GM21737 (cell line): Measurements from ENCODE around the gene ANO10.

Source experiments
- ATAC-seq: cut with Tn5 transposase; IDR thresholded peaks from one replicate; pipeline ENCODE4 v1.9.1; 2021; ENCODE audit warnings: mild to moderate bottlenecking, moderate library complexity; ENCODE audit not compliant: unreplicated experiment

ANO10 gene

DNA sequence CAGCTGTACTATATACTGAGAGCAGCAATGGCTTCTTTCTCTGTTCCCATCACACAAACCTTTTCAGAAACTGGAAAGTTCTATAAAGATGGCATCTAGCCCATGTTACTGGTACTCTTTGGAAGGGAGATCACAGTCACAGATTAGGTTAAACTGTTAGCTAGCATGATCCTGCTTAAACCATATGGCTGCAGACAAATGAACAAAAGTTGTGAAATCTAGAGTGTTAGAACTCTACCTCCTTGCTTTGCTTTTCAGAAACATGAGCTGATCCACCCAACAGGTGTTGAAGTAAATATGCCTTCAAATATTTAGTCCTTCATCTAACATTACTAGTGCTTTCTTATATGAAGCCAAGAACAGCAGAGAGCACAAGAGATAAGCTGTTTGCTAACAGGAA, 232.9 kb downstream of the ANO10 start:
- ATAC-seq: no peak

GRCh38 chr3:43388175-43388574, 233.6 kb downstream of the ANO10 start:
- no peak for ATAC-seq

- no peak for ATAC-seq
Observed at GRCh38 chr3:43379343-43379742, 242.5 kb downstream of the ANO10 start.

DNA sequence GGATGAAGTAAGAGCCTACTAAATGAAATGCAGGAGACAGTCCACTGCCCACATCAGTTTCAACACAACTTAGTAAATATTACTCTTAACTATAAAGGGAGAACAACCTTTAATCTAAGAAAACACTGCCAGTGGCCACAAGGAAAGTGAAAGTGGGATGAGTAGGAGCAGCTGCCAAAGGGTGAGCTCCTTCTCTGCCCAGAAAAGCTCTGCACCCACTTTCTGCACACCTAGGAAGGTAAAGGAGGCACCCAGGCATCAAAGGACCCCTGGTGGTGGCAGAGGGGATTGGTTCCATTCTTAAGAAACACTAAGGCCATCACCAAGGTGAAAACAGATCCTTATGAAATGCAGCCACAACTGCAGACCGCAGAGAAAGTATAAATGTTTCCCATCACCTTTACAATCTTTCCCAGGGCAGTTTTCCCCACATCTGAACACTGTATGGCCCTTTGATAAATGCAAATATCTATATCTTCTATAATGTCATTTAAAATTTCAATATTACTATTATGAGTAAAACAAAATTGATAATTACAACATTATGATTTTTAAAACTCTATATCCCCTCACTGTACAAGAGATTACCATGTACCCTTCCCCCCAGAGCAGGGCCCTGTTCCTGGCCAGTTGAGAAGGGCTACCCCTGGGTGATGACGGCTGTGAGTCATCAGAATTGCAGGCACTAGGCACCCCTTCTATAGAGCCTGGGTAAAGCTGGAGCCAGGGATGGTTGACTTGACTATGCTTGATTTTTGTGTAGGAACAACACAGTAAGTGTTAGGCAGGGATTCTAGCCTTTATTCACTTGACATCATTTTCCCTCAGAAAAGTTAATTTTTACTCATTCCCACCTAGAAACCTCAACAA, 243.5 kb downstream of the ANO10 start:
- ATAC-seq: no peak

DNA sequence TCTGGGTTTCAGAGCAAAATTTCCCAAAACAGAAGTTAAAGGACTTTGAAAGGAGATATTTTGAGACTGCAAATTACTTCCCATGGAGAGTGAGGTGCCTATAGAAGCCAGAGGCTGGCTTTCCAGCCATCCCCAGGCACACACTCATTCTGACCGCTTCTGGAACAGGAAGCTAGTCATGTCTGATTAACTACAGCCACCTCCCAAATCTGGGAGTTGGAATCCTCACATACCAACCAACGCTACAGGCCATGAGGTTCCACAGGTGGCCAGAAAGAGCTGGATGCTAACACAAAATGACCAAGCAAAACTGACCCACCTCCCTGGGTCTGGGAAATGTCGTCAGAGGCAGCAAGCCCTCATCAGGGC, 248.3 kb downstream of the ANO10 start:
- ATAC-seq: no peak

DNA sequence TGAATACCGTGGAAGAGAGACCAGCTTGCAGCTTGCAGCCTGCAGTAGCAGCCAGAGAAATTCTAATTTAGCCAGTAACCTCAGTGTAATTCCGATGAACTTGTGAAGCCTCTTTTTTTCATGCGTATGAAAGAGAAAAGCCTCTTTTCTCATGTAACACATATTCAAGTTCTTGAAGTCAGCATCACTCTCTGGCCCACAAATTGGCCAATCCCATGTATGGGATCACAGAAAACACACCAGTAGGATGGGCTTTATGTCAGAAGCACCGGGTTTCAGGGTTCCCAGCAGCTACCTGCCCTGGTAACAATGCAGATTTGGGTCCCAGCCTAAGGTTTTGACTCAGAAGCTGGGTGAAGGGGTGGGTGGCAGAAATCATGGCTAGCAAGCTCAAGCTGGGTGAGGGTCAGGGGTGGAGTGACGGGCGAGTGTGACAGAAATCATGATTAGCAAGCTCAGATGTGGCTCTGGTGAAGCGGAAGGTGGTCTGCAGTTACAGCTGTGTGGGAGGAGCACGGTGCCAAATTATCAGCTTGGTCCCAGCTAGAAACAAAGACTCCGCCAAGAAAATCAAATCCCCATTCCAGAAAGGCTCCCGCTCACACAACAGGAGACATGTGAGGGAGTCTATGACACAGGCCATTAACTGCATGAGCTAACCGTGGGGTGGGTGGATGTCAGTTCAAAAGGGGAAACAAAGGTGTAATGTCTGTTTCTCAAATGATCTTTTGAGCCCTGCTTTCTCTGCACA, 248.8 kb downstream of the ANO10 start:
- ATAC-seq: no peak

GRCh38 chr3:43372007-43372740, 249.6 kb downstream of the ANO10 start:
- no peak for ATAC-seq

GRCh38 chr3:43371494-43371893, 250.3 kb downstream of the ANO10 start:
- ATAC-seq: no peak

DNA sequence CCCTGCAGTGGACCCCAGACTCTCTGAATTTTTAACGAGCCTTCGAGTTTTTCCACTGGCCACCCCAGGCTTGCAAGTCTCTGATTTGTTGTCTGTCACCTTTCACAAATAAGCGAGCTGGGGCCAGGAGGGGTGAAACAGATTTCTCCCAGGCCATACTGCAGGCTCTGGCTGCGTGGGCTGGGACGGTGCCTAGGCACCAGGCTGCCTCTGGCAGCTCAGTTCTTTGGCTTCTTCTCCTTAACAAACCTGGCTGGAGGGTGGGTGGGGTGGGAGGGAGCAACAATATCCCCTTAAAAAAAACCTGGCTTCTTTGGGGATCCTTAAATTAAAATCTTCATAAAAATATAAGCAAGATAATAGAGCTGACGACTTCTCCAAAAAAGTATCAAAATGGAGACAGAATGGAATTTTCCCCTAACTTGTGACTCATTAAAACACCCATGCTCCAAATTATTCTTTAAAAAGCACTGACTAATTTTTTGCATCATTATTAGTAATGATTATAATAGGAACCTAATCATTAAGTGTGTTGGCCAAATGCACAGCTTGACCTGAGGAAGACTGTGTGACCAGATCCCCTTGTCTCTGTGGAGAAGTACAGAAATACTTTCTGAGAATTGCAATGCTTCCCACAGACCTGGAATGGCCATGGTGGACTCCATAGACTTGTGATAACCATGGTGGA, 251.4 kb downstream of the ANO10 start:
- no peak for ATAC-seq

- no peak for ATAC-seq
Observed at GRCh38 chr3:43369404-43370292, 252.2 kb downstream of the ANO10 start.

DNA sequence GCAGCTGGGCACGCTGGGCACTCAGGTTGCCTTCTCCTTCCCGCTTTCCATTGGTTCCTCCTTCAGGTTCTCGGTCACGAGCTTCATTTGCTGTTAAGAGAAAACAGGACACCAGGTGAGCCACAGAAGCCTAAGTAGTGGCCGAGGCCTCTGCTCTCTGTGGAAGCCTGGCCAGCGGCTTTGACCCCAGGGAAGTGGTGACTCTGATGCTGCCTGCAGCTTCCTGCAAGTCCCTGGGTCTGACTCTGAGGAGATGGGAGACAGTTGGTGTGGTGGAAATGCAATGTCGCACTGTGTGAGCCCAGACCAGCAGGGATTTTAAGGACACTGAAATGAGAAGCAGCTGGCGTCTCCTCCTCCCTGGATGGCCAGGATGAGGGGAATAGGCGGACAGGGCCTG, 254.9 kb downstream of the ANO10 start:
- ATAC-seq: no peak

GRCh38 chr3:43366481-43366880, 255.3 kb downstream of the ANO10 start:
- ATAC-seq: no peak

DNA sequence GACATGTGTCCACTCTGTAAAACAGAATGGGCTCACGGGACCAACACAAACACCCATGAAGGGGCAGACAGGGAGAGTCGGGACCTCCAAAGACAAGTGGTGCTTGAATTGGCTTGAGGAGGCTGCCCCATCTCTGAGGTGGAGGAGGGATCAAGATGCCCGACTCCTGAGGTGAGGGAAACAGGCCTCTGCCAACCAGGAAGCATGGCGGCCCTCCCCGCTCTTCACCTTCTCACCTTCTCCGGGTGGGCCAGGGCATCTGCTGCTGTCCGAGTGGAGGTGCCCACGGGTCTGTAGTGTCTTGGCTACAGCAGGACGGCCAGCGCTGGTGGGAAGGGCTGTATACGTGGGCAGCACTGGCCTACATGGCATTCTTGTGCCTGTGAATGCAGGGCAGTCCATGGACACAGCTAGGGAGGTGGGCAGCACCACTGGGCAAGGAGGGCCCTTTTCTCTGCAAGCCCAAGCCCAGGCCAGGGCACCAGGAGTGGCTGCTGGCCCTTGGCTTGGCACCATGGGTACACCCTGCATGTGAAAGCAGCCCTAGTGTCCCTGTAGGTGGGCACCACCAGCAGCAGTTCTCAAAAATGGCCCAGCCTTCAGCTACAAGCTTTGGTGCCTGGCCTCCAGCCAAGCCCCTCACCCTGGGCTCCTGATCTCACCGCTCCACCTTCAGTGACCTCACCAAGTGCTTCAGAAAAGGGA, 256.1 kb downstream of the ANO10 start:
- no peak for ATAC-seq

- no peak for ATAC-seq
Observed at GRCh38 chr3:43364926-43365325, 256.9 kb downstream of the ANO10 start.

DNA sequence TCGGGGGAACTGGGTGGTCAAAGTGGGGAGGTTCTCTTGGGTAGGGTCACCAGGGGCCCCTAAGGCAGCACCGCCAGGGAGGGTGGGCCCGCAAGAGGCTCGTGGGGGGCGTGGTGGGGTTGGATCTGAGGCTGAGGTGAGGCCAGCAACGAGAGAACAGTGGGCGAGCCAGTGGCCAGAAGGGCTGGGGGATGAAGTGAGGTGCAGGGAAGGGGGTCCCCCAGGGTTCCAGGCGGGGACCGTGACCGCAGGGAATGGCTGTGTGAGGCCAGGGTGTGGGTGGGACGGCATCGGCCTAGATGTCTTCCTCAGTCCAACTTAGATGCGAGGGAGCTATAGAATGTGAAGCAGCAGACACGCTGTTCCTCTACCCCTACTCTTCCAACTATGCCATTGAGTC, 257.3 kb downstream of the ANO10 start:
- ATAC-seq: no peak

DNA sequence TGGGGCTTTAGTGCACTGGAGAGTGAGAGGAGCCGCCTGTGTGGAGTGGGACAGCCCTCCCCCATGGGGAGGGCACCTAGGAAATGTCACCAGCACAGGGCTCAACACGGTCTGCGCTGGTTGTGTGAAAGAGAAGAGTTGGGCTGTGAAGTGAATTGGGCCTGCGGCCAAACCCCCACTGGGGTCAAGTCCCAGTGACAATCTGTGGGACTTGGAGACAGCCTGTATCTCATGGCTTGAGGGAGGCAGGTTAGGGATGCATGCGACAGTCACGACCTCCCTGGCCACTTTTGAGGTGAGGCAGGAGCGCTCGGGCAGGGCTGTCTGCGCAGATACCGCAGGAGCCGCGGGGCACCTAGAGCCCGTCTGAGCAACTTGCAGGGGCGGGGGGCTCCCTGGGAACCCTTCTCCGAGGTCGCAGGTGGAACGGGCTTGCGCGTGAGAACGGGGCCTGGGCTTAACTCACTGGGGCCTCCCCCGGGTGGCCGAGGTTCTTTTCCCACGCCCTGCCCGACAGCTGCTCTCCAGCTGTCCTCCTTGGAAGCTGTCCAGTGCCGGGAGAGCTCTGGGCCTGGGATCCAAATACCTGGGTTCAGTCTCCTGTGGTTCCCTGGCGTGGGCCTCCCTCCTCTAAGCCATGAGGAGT, 258.1 kb downstream of the ANO10 start:
- ATAC-seq: no peak

DNA sequence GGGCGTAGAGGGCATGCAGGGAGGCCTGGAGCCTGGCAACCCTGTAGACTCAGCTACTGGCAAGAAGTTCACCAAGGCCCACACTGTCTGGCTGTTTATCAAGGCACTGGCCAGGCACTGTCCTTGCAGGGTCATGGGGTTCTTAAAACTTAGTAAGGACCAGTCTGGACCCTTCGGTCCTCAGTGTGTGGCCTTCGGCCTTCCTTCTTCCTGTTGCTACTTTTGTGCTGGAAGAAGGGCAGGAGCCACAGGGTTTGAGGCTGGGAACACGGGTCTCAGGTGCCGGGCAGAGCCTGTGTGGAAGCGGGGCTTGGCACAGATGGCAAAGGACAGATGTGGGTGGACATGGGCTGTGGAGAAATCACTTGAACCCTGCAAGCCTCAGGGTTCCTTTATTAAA, 258.9 kb downstream of the ANO10 start:
- ATAC-seq: no peak

GRCh38 chr3:43362183-43362582, 259.6 kb downstream of the ANO10 start:
- no peak for ATAC-seq

DNA sequence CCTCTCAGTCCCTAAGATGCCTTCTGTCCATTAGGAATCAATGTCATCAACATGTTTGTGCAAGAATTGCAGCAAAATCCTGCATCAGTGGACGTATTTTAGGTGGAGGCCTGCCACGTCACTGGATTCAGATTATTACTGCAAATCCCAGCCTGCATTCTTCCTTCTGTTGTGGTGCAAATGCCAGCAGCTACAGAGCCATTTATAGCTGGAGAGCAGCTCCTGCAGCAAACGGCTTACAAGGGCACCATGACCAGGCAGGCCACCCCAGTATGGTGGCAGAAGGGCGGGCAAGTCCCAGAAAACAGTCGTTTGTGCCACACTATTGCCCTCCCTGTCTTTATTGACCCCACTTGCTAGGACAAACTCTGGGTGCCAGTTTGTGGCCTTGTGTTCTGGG, 260.7 kb downstream of the ANO10 start:
- ATAC-seq: no peak
